ENCODE measurements around the gene ADAM19.

ADAM19 gene

DNA sequence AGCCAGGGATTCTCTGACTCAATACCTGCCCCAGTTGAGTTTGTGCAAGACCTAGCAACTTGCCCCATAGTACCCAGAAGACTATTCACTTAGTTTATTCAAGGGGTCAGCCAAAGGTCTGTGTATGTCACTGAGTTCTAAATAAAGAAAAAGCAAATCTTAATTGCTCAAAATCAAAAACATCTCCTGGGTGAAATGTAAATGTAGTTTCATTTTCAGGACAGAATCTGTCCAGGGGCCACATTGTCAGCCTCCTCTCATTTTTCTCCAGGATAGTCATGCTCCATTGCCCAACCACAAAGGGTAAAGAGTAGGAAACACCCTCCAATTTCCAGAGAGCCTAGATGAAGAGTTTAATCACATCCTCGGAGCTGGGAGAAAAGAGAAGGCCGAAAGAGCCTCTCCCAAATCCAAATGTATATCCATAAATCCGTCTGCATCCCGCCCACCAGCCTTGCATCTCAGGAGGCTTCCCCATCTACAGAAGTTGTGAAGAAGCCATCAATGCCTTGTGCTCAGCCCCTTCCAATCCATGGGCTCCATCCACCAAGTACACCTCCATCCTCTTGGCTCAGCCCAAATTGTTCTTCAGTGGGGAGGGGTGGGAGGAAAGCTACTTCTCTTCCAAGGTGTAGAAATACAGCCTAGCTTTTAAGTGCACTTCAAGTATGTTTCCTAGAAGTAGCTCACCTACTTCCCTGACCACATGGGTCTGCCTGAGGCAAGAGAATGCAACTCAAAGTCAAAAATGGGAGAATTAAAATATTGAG is 26.9 kb downstream of the ADAM19 start:
- peak; percentile 88 for DNase-seq (ENCODE audit: low read depth, low spot score)
- TF ChIP-seq, protein P1, sequence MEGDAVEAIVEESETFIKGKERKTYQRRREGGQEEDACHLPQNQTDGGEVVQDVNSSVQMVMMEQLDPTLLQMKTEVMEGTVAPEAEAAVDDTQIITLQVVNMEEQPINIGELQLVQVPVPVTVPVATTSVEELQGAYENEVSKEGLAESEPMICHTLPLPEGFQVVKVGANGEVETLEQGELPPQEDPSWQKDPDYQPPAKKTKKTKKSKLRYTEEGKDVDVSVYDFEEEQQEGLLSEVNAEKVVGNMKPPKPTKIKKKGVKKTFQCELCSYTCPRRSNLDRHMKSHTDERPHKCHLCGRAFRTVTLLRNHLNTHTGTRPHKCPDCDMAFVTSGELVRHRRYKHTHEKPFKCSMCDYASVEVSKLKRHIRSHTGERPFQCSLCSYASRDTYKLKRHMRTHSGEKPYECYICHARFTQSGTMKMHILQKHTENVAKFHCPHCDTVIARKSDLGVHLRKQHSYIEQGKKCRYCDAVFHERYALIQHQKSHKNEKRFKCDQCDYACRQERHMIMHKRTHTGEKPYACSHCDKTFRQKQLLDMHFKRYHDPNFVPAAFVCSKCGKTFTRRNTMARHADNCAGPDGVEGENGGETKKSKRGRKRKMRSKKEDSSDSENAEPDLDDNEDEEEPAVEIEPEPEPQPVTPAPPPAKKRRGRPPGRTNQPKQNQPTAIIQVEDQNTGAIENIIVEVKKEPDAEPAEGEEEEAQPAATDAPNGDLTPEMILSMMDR (IDR thresholded peaks at IDR 0.05; ENCODE audit: insufficient read depth, low read length, missing control alignments): no peak
- ChIA-PET POLR2A (interaction anchor here (0.8 to 1.9 kb wide), 2 partner anchors 10 to 32 kb away, joined by 3 to 6 read pairs; no protein-coding TSS in a partner anchor), CTCF (interaction anchor here (0.6 to 3.7 kb wide), 5 partner anchors 10 to 220 kb away, joined by 3 to 16 read pairs (median 7); no protein-coding TSS in a partner anchor)
- H3K4me3 ChIP-seq (ENCODE audit: low read depth, low read length): peak overlapping the region; percentile 24; the same call in 1 of the 2 replicates

DNA sequence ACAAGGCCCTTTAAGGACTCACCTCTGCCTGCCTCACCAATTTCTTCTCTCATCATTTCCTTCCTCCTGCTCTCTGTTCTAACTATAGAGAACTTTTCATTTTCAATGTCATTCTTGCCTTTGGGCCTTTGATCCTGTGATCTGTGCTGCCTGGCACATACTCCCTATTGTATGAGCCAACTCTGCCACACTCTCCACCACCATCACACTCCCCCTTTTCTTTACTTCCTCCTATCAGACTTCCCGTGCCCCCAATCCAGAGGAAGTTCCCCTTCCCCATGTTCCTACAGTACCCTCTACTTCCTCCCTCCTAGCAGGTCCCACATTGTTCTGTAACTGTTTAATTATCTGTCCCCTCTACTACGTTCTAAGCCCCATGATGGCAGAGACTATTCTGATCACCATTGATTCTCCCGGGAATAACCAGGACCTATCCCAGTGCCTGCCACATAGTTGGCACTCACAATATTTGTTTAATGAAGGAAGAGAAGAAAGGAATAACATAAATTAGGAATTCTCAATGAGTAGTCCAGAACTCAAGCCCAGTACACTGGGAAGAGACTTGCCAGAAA is 27.5 kb downstream of the ADAM19 start:
- ChIA-PET CTCF (interaction anchor here (1.1 to 1.4 kb wide), 2 partner anchors 13 to 195 kb away, joined by 3 read pairs; no protein-coding TSS in a partner anchor), POLR2A (interaction anchor here (1.9 kb wide), 1 partner anchor 10 kb away, joined by 6 read pairs; no protein-coding TSS in a partner anchor)
- H3K4me3 ChIP-seq (ENCODE audit: low read depth, low read length): no peak overlapping the region
- TF ChIP-seq, protein P1 (IDR thresholded peaks at IDR 0.05; ENCODE audit: insufficient read depth, low read length, missing control alignments): no peak
- no peak for DNase-seq (ENCODE audit: low read depth, low spot score)

DNA sequence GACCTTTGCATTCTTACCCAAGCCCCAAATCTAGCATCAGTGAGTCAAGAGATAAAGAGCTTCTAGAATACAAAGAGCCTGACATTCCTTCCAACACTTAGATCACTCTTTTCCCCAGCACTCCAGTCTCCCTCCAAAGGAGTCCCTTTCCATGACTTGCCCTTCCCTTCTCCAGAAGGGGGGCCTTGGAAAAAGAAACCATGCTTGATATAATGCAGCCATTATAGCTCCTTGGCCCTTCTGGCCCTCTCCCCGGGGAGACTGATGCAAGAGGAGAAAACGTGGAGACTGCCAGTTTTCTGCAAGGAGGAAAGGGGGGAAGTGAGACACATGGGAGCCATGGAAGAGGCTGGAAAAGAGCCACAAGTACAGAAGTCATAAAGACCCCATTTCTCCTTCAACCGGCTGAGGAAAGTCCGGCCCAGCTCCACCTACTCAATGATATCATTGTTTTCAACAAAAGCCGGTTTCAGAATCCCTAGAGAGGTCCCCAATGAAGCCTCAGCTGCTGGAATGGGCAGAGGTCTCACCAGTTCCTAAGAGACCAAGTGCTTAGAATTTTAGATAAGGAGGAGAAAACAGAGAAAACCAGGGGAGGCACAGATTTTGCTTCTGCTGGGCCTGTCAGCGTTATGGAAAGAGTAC is 29.0 kb downstream of the ADAM19 start:
- POLR2A ChIA-PET: no interaction called here
- CTCF ChIA-PET: interaction anchor here (1.1 to 1.4 kb wide), 2 partner anchors 12 to 196 kb away, joined by 3 read pairs; no protein-coding TSS in a partner anchor
- DNase-seq (ENCODE audit: low read depth, low spot score): no peak
- TF ChIP-seq, protein P1 (IDR thresholded peaks at IDR 0.05; ENCODE audit: insufficient read depth, low read length, missing control alignments): no peak
- H3K4me3 ChIP-seq (ENCODE audit: low read depth, low read length): no peak overlapping the region

DNA sequence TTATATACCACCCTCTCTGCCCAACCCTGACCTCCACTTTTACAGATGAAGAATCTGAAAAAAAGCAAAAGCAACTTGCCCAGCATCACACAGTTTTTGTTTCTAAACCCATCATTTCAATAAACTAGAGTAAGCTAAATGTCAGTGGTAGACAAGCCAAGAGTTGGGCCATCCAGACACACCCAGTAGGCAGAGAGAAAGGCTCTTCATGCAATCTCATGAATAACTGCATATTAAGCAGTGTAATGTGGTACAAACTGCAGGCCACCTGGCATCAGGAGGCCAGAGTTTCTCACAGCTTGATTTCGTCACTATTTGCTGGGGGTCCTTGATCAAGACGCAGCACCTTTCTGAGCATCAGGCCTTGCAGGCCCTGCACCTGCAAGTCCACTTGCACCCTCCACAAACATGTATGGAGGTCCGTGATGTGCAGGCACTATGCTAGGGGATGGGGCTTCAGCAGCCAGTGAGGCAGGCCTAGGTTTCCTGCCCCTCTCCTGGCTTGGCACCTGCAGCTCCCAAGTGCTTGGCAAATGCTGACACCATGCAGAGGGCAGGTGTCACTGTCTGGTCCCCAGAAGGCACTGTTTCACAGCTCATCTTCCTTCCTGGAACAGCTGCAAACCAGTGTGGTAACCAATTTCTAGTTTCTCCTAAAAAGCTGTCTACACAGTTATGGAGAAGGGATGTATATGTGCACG is 29.8 kb downstream of the ADAM19 start:
- ChIA-PET POLR2A (no interaction called here), CTCF (interaction anchor here (1.0 kb wide), 1 partner anchor 74 kb away, joined by 3 read pairs; no protein-coding TSS in a partner anchor)
- DNase-seq (ENCODE audit: low read depth, low spot score): no peak
- TF ChIP-seq, protein P1 (IDR thresholded peaks at IDR 0.05; ENCODE audit: insufficient read depth, low read length, missing control alignments): no peak
- H3K4me3 ChIP-seq (ENCODE audit: low read depth, low read length): no peak overlapping the region

DNA sequence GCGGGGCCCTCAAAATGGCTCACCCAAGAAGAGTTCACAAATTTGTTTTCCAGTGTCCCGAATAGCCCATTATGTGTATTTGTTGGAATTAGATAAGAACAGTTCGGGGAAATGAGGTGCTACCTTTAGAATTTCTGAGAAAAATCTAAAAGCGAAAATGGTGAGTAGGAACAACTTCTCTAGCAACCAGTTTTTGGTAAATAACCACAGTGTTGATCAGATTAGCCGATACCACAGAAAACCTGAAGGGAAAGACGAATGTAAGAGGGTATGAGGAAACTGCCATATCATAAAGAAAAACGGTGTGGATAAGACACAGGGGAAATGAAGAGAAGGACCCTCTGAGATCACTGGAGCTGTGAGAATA is 31.0 kb downstream of the ADAM19 start:
- ChIA-PET CTCF (no interaction called here), POLR2A (no interaction called here)
- no peak overlapping the region for H3K4me3 ChIP-seq (ENCODE audit: low read depth, low read length)
- no peak for DNase-seq (ENCODE audit: low read depth, low spot score)
- TF ChIP-seq, protein P1 (IDR thresholded peaks at IDR 0.05; ENCODE audit: insufficient read depth, low read length, missing control alignments): no peak
